Stimulated activated naive B cell treated with anti-CD40 and anti-IgM and Interleukin-4, amounts not matched to agents 10 μg/mL and 1 μg/mL and 100 μg/mL, for 72 hours (primary cell): Measurements from ENCODE around the gene GLMN.
A peak's percentile ranks its signal among the peaks of the same experiment; 100 is the strongest.
"Not testable (repeated sequence)": the region's sequence is repeated elsewhere in the genome, so short reads cannot be mapped to it uniquely, and the experiment has no call there.

Experiments used
- ATAC-seq, 2 donors: fragments of 150-1000 bp; cut with Tn5 transposase; replicated peaks; 2 replicates each; pipeline ENCODE4 v1.10.0; 2021; ENCODE audit warnings: moderate library complexity in 1 of 2
- DNase-seq: peaks from one replicate; pipeline ENCODE4 v3.0.0; 2021
- H3K27ac Mint-ChIP-seq: one replicate; pipeline ENCODE4 v1.8.0; 2022; ENCODE audit warnings: mild to moderate bottlenecking, mixed read lengths
- H3K27me3 Mint-ChIP-seq, 2 donors: one replicate each; pipeline ENCODE4 v1.8.0; 2022; ENCODE audit warnings: mixed read lengths in 2 of 2
- H3K36me3 Mint-ChIP-seq, 2 donors: one replicate each; pipeline ENCODE4 v1.8.0; 2022; ENCODE audit warnings: mixed read lengths in 2 of 2, mild to moderate bottlenecking in 1 of 2
- H3K4me1 Mint-ChIP-seq, 2 donors: one replicate each; pipeline ENCODE4 v1.8.0; 2022; ENCODE audit warnings: mixed read lengths in 2 of 2, mild to moderate bottlenecking in 1 of 2
- H3K4me3 Mint-ChIP-seq, 2 donors: one replicate each; pipeline ENCODE4 v1.8.0; 2022; ENCODE audit warnings: mild to moderate bottlenecking in 2 of 2, mixed read lengths in 2 of 2, moderate library complexity in 1 of 2
- H3K9me3 Mint-ChIP-seq, 2 donors: one replicate each; pipeline ENCODE4 v1.8.0; 2022; ENCODE audit warnings: mixed read lengths in 2 of 2, mild to moderate bottlenecking in 1 of 2

Gene GLMN

GRCh38 chr1:92317836-92318493 lies 19.2 kb upstream of the GLMN start:
- Mint-ChIP-seq H3K4me3 (no peak overlapping the region), H3K27me3 (no peaks in the 10 kb centered on the region), H3K4me1 (no peaks in the 10 kb centered on the region), H3K36me3 (peaks cover 26 to 34% of the 10 kb centered on the region in 2 donors), H3K27ac (no peak overlapping the region), H3K9me3 (no peaks in the 10 kb centered on the region)
- DNase-seq, result no peak
- ATAC-seq, result no peak

- DNase-seq, result no peak
- Mint-ChIP-seq H3K36me3 (peaks cover 33 to 40% of the 10 kb centered on the region in 2 donors), H3K4me1 (no peaks in the 10 kb centered on the region), H3K27me3 (no peaks in the 10 kb centered on the region), H3K27ac (no peak overlapping the region), H3K4me3 (no peak overlapping the region), H3K9me3 (no peaks in the 10 kb centered on the region)
- no peak for ATAC-seq
Measured at GRCh38 chr1:92315766-92316599, 17.2 kb upstream of the GLMN start.

- ATAC-seq, result no peak
Measured at GRCh38 chr1:92314024-92314423, 15.2 kb upstream of the GLMN start.

GRCh38 chr1:92310185-92310597 lies 11.4 kb upstream of the GLMN start:
- H3K4me1 Mint-ChIP-seq, result peaks cover 3 to 5% of the 10 kb centered on the region in 2 donors
- DNase-seq, result no peak
- peak in 1 of 2 donors; percentile 47 for ATAC-seq
- H3K4me3 Mint-ChIP-seq, result no peak overlapping the region
- H3K36me3 Mint-ChIP-seq, result peaks cover 27 to 37% of the 10 kb centered on the region in 2 donors
- H3K27ac Mint-ChIP-seq, result no peak overlapping the region
- H3K27me3 Mint-ChIP-seq, result no peaks in the 10 kb centered on the region
- H3K9me3 Mint-ChIP-seq, result no peaks in the 10 kb centered on the region

More at GRCh38 chr1:92314024-92314423, 15.2 kb upstream of the GLMN start:
- Mint-ChIP-seq H3K27me3 (no peaks in the 10 kb centered on the region), H3K36me3 (peaks cover 30 to 36% of the 10 kb centered on the region in 2 donors), H3K4me3 (no peak overlapping the region), H3K27ac (no peak overlapping the region), H3K4me1 (no peaks in the 10 kb centered on the region), H3K9me3 (no peaks in the 10 kb centered on the region)
- no peak for DNase-seq

- ATAC-seq, result no peak
- H3K27me3 Mint-ChIP-seq, result no peaks in the 10 kb centered on the region
- H3K27ac Mint-ChIP-seq, result no peak overlapping the region
- H3K4me1 Mint-ChIP-seq, result peaks cover 3 to 5% of the 10 kb centered on the region in 2 donors
- no peaks in the 10 kb centered on the region for H3K9me3 Mint-ChIP-seq
- peaks cover 27 to 31% of the 10 kb centered on the region in 2 donors for H3K36me3 Mint-ChIP-seq
- H3K4me3 Mint-ChIP-seq, result no peak overlapping the region
- no peak for DNase-seq
Measured at GRCh38 chr1:92307980-92308379, 9.2 kb upstream of the GLMN start.

- DNase-seq, result no peak
- no peaks in the 10 kb centered on the region for H3K9me3 Mint-ChIP-seq
- H3K36me3 Mint-ChIP-seq, result peaks cover 16 to 25% of the 10 kb centered on the region in 2 donors
- H3K27me3 Mint-ChIP-seq, result no peaks in the 10 kb centered on the region
- H3K27ac Mint-ChIP-seq, result no peak overlapping the region
- ATAC-seq, result peak in 1 of 2 donors; percentile 16
- H3K4me1 Mint-ChIP-seq, result peaks cover 3 to 5% of the 10 kb centered on the region in 2 donors
- no peak overlapping the region for H3K4me3 Mint-ChIP-seq
Measured at GRCh38 chr1:92306020-92306419, 7.2 kb upstream of the GLMN start.

- H3K4me3 Mint-ChIP-seq, result no peak overlapping the region
- DNase-seq, result no peak
- H3K36me3 Mint-ChIP-seq, result peaks cover 16% of the 10 kb centered on the region in 2 donors
- no peak for ATAC-seq
- no peaks in the 10 kb centered on the region for H3K27me3 Mint-ChIP-seq
- H3K4me1 Mint-ChIP-seq, result peaks cover 13 to 17% of the 10 kb centered on the region in 2 donors
- no peak overlapping the region for H3K27ac Mint-ChIP-seq
- H3K9me3 Mint-ChIP-seq, result no peaks in the 10 kb centered on the region
Measured at GRCh38 chr1:92301021-92301420, 2.2 kb upstream of the GLMN start.

GRCh38 chr1:92299477-92300150 lies 827 bp upstream of the GLMN start:
- Mint-ChIP-seq H3K4me1 (peaks cover 16 to 22% of the 10 kb centered on the region in 2 donors), H3K27ac (peak overlapping the region; percentile 99), H3K9me3 (no peaks in the 10 kb centered on the region), H3K27me3 (no peaks in the 10 kb centered on the region), H3K36me3 (peaks cover 19 to 20% of the 10 kb centered on the region in 2 donors), H3K4me3 (peak overlapping the region; percentile 91 to 96)
- DNase-seq (no peak), ATAC-seq (no peak)

GRCh38 chr1:92298213-92298572 lies 594 bp downstream of the GLMN start:
- DNase-seq, result no peak
- peak overlapping the region; percentile 91 to 96 for H3K4me3 Mint-ChIP-seq
- H3K9me3 Mint-ChIP-seq, result no peaks in the 10 kb centered on the region
- peak overlapping the region; percentile 99 for H3K27ac Mint-ChIP-seq
- H3K36me3 Mint-ChIP-seq, result peaks cover 22 to 23% of the 10 kb centered on the region in 2 donors
- ATAC-seq, result peak; percentile 1 to 2
- no peaks in the 10 kb centered on the region for H3K27me3 Mint-ChIP-seq
- peaks cover 18 to 22% of the 10 kb centered on the region in 2 donors for H3K4me1 Mint-ChIP-seq

GRCh38 chr1:92291372-92291999 lies 7.3 kb downstream of the GLMN start:
- Mint-ChIP-seq H3K9me3 (no peaks in the 10 kb centered on the region), H3K4me3 (no peak overlapping the region), H3K4me1 (peaks cover 9% of the 10 kb centered on the region in 2 donors), H3K27ac (no peak overlapping the region), H3K36me3 (peaks cover 26 to 44% of the 10 kb centered on the region in 2 donors), H3K27me3 (no peaks in the 10 kb centered on the region)
- no peak for ATAC-seq
- no peak for DNase-seq

GRCh38 chr1:92281411-92281810 lies 17.4 kb downstream of the GLMN start:
- not testable (repeated sequence) for H3K27me3 Mint-ChIP-seq, H3K4me3 Mint-ChIP-seq, H3K9me3 Mint-ChIP-seq, H3K27ac Mint-ChIP-seq, DNase-seq, ATAC-seq
- peaks cover 78 to 80% of the 10 kb centered on the region in 2 donors for H3K36me3 Mint-ChIP-seq
- H3K4me1 Mint-ChIP-seq, result peaks cover 7 to 20% of the 10 kb centered on the region in 2 donors

- not testable (repeated sequence) for H3K9me3 Mint-ChIP-seq, H3K27ac Mint-ChIP-seq, H3K27me3 Mint-ChIP-seq, DNase-seq, ATAC-seq, H3K4me3 Mint-ChIP-seq
- H3K36me3 Mint-ChIP-seq, result peaks cover 79% of the 10 kb centered on the region in 2 donors
- peaks cover 7 to 20% of the 10 kb centered on the region in 2 donors for H3K4me1 Mint-ChIP-seq
Measured at GRCh38 chr1:92279781-92280180, 19.0 kb downstream of the GLMN start.

- peaks cover 0 to 2% of the 10 kb centered on the region in 2 donors for H3K9me3 Mint-ChIP-seq
- ATAC-seq, result no peak
- no peaks in the 10 kb centered on the region for H3K27me3 Mint-ChIP-seq
Measured at GRCh38 chr1:92277105-92277723, 21.6 kb downstream of the GLMN start.

GRCh38 chr1:92276082-92276481 lies 22.7 kb downstream of the GLMN start:
- Mint-ChIP-seq H3K27me3 (no peaks in the 10 kb centered on the region), H3K4me3 (no peak overlapping the region), H3K27ac (no peak overlapping the region), H3K4me1 (no peaks in the 10 kb centered on the region), H3K36me3 (peaks cover 61 to 63% of the 10 kb centered on the region in 2 donors), H3K9me3 (no peaks in the 10 kb centered on the region)
- no peak for ATAC-seq
- no peak for DNase-seq

More at GRCh38 chr1:92277105-92277723, 21.6 kb downstream of the GLMN start:
- DNase-seq, result no peak
- H3K36me3 Mint-ChIP-seq, result peaks cover 71 to 74% of the 10 kb centered on the region in 2 donors
- H3K4me3 Mint-ChIP-seq, result no peak overlapping the region
- peaks cover 0 to 6% of the 10 kb centered on the region in 2 donors for H3K4me1 Mint-ChIP-seq
- no peak overlapping the region for H3K27ac Mint-ChIP-seq
